ENCODE data around the gene DBP. TPM values are rescaled to one million over a fixed set of nuclear protein-coding genes. Genes with fewer than 3 reads are reported as not detected.
A peak's percentile ranks its signal among the peaks of the same experiment; 100 is the strongest.

The DBP gene
- total and polyA plus RNA-seq, 2 of the 13 experiments (the other 11 are each of a cell fraction or from before 2014, with no cell fraction given), result 1.7 to 5.8 TPM

GRCh38 chr19:48607359-48607755 lies 29.8 kb downstream of the DBP start:
- POLR2A ChIA-PET, result interaction anchor here (1.2 kb wide), 1 partner anchor 12 kb away, joined by 5 read pairs; the partner anchor contains the start of genes RPL18 and SPHK2
- Histone ChIP-seq H3K27me3 (ENCODE audit: control insufficient read depth in 1 of 2, insufficient read depth in 2 of 2, low read length in 2 of 2) (no peaks in the 10 kb centered on the region; a peak in 1 of 5 replicates), H3K9ac (ENCODE audit: insufficient read depth, low read depth, low read length) (no peak overlapping the region), H3K4me2 (ENCODE audit: low read depth, low read length) (no peak overlapping the region), H4K20me1 (ENCODE audit: insufficient read depth, low read length) (no peaks in the 10 kb centered on the region), H3K4me3 (replicated peaks in 1 of 3; ENCODE audit: insufficient read depth in 1 of 3, low read depth in 2 of 3, low read length in 3 of 3) (0 out of 6 replicates have a peak overlapping the region, but pooled peaks of 1 of the 3 experiments have one; percentile 8), H3K9me3 (ENCODE audit: low read length) (no peaks in the 10 kb centered on the region), H3K27ac (ENCODE audit: extremely low read length, insufficient read depth, low read length) (no peak overlapping the region), H3K4me1 (ENCODE audit: insufficient read depth, low read length) (peaks cover 21% of the 10 kb centered on the region), H3K36me3 (replicated peaks in 1 of 2; ENCODE audit: control insufficient read depth in 1 of 2, insufficient read depth in 2 of 2, low read length in 2 of 2) (no peaks in the 10 kb centered on the region), H2AFZ (ENCODE audit: low read length) (no peak overlapping the region), H3K79me2 (ENCODE audit: insufficient read depth, low read length) (no peaks in the 10 kb centered on the region)
- CTCF ChIA-PET (ENCODE audit: low intra/inter-chr PET ratio, low total read pairs), result interaction anchor here (2.1 kb wide), 1 partner anchor 18 kb away, joined by 10 read pairs; no protein-coding TSS in a partner anchor
- FAIRE-seq (no peak), DNase-seq (ENCODE audit: low spot score) (no peak), ATAC-seq (peak; percentile 8; the same call in 1 of the 3 replicates)
- TF ChIP-seq LRRFIP1 (CRISPR knock-in tag; conservative IDR thresholded peaks at IDR 0.05), result no peak
- no peak for TF ChIP-seq THAP9 (CRISPR knock-in tag; IDR thresholded peaks at IDR 0.05; ENCODE audit: borderline replicate concordance)
- no peak for TF ChIP-seq ZMAT3 (CRISPR knock-in tag; conservative IDR thresholded peaks at IDR 0.05)
- no peak for TF ChIP-seq NFKBIZ (CRISPR knock-in tag; IDR thresholded peaks at IDR 0.05)
- TF ChIP-seq EZH2 (conservative IDR thresholded peaks at IDR 0.05; ENCODE audit: low read depth, low read length), result no peak
- TF ChIP-seq ZNF670 (CRISPR knock-in tag; IDR thresholded peaks at IDR 0.05; ENCODE audit: borderline replicate concordance), result no peak
- no peak for TF ChIP-seq MATR3 (CRISPR knock-in tag; IDR thresholded peaks at IDR 0.05)
- TF ChIP-seq ZNF543 (CRISPR knock-in tag; IDR thresholded peaks at IDR 0.05), result no peak
- TF ChIP-seq ZNF18 (CRISPR knock-in tag; IDR thresholded peaks at IDR 0.05; ENCODE audit: insufficient replicate concordance), result no peak
- TF ChIP-seq GMEB1 (CRISPR knock-in tag; IDR thresholded peaks at IDR 0.05; ENCODE audit: borderline replicate concordance), result no peak
- in situ Hi-C loops (cut with HindIII; ENCODE audit: extremely low pct_ligation_motif_present, low pct_unique_long_range_greater_than_20kb), result no loop called here
- WGBS (ENCODE audit: low lambda C conversion rate), result 70% methylated on average over 1 of the region's 7 CpGs
- intact Hi-C loops (cut with micrococcal nuclease; ENCODE audit: unreplicated experiment), result no loop called here
- no TSS peak for BruUV-seq (replicated peaks)

All from HepG2 (cell line).